Choroid plexus epithelial cell (primary cell): ENCODE measurements around the gene NR3C1.

ENCODE experiments used
- DNase-seq: peaks from one replicate; pipeline ENCODE4 v3.0.0-alpha.2; 2010; ENCODE audit warnings: low read depth
- H3K4me3 ChIP-seq: 2 replicates; pipeline ENCODE4 v1.5.1; 2011; ENCODE audit warnings: low read depth, mild to moderate bottlenecking, control low read depth, low read length, moderate library complexity
- CTCF ChIP-seq: conservative IDR thresholded peaks from 2 replicates; pipeline ENCODE4 v1.5.1; 2011; ENCODE audit warnings: low read depth, mild to moderate bottlenecking, control low read depth, inconsistent platforms, low read length, moderate library complexity

NR3C1 gene

GRCh38 chr5:143393524-143393923 is 10.0 kb downstream of the NR3C1 start:
- no peak overlapping the region for H3K4me3 ChIP-seq
- TF ChIP-seq CTCF = no peak
- DNase-seq = no peak

- no peak overlapping the region for H3K4me3 ChIP-seq
- TF ChIP-seq CTCF = no peak
- DNase-seq = no peak
Measured at GRCh38 chr5:143390941-143391340, 12.5 kb downstream of the NR3C1 start.

- no peak for DNase-seq
- TF ChIP-seq CTCF = no peak
- no peak overlapping the region for H3K4me3 ChIP-seq
Measured at GRCh38 chr5:143390258-143390657, 13.2 kb downstream of the NR3C1 start.

- H3K4me3 ChIP-seq = no peak overlapping the region
- TF ChIP-seq CTCF = no peak
- DNase-seq = peak; percentile 59
Measured at GRCh38 chr5:143386725-143387124, 16.8 kb downstream of the NR3C1 start.

- no peak for TF ChIP-seq CTCF
- DNase-seq = no peak
- no peak overlapping the region for H3K4me3 ChIP-seq
Measured at GRCh38 chr5:143384865-143385657, 18.4 kb downstream of the NR3C1 start.

GRCh38 chr5:143383988-143384387 is 19.5 kb downstream of the NR3C1 start:
- no peak for DNase-seq
- H3K4me3 ChIP-seq = no peak overlapping the region
- no peak for TF ChIP-seq CTCF

GRCh38 chr5:143379606-143380005 is 23.9 kb downstream of the NR3C1 start:
- no peak overlapping the region for H3K4me3 ChIP-seq
- no peak for DNase-seq
- no peak for TF ChIP-seq CTCF
